HPDE6-E6E7 (cell line): Measurements from ENCODE around the gene KRTAP4-12.
"Not testable (repeated sequence)": the region's sequence is repeated elsewhere in the genome, so short reads cannot be mapped to it uniquely, and the experiment has no call there.

ENCODE experiments used
- DNase-seq: peaks from one replicate; pipeline ENCODE4 v3.0.0; 2011; ENCODE audit warnings: missing footprints; ENCODE audit errors: extremely low spot score

Gene KRTAP4-12

DNA sequence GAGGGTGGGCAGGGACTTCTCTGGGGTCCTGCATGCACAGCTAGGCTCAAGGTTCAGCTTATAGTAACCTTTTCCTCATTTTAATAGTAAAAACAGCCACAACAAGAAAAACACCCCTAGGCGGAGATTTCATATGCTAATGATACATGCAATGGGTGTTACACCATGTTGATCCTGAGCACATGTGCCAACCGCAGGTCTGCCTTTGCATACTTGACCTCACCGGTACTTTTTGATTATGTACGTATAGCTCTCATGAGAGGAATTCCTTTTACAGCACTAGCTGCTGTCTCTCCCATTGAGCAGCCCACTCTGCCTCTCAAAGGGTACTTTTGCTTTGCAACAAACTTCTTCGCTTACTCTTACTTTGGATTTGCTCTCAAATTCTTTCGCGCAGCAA, 27.9 kb downstream of the KRTAP4-12 start:
- no peak for DNase-seq

DNA sequence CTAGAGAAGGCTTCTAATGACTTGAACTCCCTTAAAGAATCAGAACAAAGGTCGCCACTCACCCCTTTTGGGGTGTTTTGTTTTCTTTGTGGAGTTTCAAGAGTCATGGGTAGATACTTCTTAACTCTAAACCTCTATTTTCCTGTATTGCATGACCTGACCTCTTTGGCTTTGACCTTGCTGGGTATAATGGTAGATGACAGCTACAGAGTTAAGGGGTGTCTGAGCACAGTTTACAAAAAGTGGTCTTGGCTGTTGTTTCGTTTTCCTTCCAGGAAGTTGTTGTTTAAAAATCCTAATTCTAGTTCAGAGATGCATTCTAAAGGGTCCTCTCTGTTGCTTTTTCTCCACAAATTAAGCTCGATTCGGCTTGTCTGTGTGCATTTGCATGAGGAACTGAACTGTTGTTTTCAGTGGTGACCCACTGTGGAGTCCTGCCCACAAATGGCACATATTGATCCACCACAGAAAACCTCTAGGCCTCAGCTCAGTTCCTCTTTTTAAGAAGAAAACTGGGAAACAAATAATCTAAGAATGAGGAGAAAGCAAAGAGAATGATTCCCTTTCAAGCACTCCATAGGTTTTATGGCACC, 35.1 kb downstream of the KRTAP4-12 start:
- DNase-seq: not testable (repeated sequence)

DNA sequence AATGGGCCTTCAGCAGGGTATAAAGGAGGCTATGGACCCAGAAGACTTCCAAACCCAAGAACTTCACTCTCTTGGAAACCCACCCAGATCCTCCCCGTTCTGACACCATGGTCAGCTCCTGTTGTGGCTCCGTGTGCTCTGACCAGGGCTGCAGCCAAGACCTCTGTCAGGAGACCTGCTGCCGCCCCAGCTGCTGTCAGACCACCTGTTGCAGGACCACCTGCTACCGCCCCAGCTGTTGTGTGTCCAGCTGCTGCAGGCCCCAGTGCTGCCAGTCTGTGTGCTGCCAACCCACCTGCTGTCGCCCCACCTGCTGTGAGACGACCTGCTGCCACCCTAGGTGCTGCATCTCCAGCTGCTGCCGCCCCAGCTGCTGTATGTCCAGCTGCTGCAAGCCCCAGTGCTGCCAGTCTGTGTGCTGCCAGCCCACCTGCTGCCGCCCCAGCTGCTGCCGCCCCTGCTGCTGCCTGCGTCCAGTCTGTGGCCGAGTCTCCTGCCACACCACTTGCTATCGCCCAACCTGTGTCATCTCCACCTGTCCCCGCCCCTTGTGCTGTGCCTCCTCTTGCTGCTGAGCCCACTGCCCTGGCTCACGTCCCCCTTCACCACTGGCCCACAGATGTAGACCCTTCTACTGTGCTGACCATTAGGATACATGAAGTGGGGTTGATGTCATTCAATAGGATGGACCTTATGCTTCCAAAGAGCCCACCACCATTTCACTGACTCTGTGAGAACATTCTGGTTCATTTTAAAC, 39.7 kb downstream of the KRTAP4-12 start, which contains the start of gene KRTAP4-7:
Gene KRTAP4-7, plus strand, starts transcription at position 51 of the 757 bp plus-strand sequence. Its CDS starts 57 bp downstream, at position 108.
- not testable (repeated sequence) for DNase-seq

DNA sequence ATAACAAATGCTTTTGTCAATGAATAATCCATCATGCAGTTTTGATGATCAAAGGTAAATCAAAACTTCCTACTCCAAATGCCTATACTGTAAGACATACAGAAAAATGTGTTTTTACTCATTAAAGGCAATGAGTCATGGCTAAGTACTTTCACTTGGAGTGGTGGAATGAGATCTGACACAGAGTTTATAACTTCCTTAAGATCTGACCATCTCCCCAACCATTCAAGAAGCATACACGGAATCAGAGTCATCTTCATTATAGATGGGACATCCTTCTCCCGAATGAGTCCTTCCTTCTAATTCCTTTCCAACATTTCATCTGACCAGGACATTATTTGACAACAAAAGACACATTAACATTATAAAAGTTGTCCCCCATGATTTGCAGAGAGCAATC, 40.6 kb downstream of the KRTAP4-12 start:
- not testable (repeated sequence) for DNase-seq

DNA sequence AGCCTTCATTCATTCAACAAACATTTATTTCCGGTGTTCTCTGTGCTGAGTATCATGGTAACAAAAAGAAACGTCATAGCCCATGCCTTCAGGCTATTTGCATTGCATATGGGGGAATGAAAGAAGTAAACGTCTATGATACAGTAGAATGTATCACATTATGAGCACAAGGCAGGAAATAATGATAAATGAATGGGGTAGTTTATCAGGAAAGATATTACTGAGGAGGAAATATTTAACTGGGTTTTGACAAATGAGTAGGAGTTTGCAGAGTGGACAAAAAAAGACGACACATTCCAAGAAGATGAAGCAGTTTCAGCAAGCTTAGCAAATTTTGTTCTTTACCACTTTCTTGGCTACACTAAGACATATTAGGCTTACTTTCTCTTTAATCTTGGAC, 41.4 kb downstream of the KRTAP4-12 start:
- no peak for DNase-seq

DNA sequence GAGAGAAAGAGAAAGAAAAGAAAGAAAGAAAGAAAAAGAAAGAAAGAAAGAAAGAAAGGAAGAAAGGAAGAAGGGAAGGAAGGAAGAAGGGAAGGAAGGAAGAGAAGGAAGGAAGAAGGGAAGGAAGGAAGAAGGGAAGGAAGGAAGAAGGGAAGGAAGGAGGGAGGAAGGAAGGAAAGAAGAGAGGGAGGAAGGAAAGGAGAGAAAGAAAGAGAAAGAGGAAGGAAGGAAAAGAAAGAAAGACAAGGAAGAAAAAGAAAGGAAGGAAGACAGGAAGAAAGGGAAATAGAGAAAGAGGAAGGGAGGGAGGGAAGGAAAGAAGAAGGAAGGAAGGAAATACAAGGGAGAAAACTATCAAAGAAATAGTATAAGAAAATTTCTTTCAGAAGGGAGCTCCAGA, 47.2 kb downstream of the KRTAP4-12 start:
- no peak for DNase-seq

DNA sequence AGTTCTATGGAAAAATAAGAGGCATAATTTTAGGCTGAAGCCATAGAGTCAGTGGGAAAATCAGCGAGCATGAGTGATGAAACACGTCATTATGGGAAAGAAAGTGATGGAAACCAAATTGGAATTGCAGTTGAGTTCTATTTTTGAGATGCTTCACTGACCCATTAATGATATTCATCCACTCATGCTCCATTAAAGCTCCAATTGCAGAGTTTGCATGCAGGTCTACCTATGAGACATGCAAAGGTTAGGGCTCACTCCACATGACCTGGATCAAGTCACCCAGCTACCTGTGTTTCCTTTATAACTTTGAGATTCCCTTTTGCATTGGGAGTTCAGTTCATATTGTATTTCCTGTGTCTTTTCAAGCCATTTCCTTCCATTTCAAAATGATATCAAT, 50.3 kb downstream of the KRTAP4-12 start:
- no peak for DNase-seq
